Subcutaneous adipose tissue (tissue), 4 donors: ENCODE data around the gene GID8. TPM values are rescaled to one million over a fixed set of nuclear protein-coding genes. Genes with fewer than 3 reads are reported as not detected.

Source experiments
- CTCF ChIP-seq: fragments of 450-650 bp; IDR thresholded peaks from one replicate; pipeline ENCODE4 v1.5.1; 2016; ENCODE audit warnings: low read depth, mild to moderate bottlenecking, control low read depth, antibody characterized with exemption, moderate library complexity
- total RNA-seq, 4 donors: library from RNA; depleted of rRNA; stranded (reverse); fragments of >200 nt; gene quantifications; one replicate each; pipeline ENCODE4 v1.1.0, GENCODE V29; 2016

Gene GID8
- total RNA-seq, 4 donors from 2014 or later, result 15.3 to 32.2 (median 23.6) TPM

- no peak for TF ChIP-seq CTCF
Observed at GRCh38 chr20:62952968-62953838, 15.3 kb downstream of the GID8 start.

DNA sequence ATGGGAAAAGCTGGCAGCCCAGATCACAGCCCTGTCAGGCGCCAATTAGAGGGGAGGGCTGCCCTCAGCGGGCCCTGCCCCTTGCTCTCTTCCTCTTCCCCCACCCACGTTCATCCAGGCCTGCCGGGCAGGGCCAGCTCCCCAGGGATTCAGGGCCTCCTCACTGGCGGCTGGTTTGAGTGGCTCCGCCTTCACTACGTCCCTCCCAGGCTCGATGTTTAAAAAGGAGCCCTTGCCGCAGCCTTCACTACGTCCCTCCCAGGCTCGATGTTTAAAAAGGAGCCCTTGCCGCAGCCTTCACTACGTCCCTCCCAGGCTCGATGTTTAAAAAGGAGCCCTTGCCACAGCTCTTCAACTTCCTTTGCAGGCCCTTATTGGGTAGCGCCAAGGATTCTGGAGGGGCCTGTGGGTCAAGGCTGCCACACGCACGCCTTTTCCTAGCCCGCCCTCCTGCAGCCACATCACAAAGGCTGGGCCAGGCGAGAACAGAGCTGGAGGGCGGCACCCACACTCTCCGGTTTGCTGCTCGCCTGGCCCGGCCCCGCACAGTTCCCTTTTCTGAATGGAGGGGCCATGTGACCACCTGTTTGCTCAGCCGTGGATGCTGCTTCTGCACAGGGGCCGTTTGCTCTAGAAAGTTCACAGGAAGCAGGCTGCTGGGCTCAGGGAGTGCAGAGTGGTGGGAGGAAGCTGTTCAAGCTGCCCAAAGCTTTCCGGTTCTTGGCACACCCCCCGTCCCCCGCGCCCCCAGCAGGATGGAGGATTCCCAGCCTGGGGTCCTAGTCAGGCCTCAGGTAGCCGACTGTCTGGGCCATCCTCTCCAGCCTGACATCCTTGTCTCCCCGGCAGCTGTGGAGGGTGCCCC lies 16.1 kb downstream of the GID8 start:
- no peak for TF ChIP-seq CTCF

GRCh38 chr20:62955519-62956386 lies 17.8 kb downstream of the GID8 start:
- no peak for TF ChIP-seq CTCF

DNA sequence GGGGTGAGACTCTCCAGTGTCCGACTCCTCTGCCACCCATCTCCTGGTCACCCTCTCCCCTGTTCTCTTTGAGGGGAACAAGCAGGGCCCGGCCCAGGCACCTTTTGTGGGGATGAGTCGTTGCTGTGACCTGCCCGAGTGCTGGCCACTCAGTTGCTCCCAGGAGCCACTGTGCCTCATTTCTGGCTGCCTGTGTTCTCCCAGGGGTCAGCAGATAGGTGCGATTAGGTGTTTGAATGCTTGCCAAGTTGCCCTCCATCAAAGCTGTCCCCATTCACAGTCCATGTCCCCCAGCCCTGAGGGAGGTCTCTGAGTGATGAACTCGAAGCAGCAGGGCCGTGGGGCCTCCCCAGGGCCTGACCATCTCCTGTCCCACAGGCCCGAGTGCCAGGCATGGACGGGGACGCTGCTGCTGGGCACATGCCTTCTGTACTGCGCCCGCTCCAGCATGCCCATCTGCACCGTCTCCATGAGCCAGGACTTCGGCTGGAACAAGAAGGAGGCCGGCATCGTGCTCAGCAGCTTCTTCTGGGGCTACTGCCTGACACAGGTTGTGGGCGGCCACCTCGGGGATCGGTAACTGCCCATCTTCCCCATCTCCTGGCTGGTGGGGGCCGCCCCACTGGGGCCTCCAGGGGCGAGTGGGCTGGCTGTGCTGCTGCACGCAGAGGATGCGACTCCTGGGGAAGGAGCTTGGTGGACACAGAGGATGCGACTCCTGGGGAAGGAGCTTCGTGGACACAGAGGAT lies 18.6 kb downstream of the GID8 start:
- TF ChIP-seq CTCF, result no peak

- TF ChIP-seq CTCF, result no peak
Observed at GRCh38 chr20:62957136-62958117, 19.5 kb downstream of the GID8 start.
